Umbilical cord (tissue), 2 donors: ENCODE results near the gene MMP24. TPM values are rescaled to one million over a fixed set of nuclear protein-coding genes. Genes with fewer than 3 reads are reported as not detected.
A peak's percentile ranks its signal among the peaks of the same experiment; 100 is the strongest.
"Not testable (repeated sequence)": the region's sequence is repeated elsewhere in the genome, so short reads cannot be mapped to it uniquely, and the experiment has no call there.

Experiments used
- DNase-seq: peaks from one replicate; pipeline ENCODE4 v3.0.0-alpha.2; 2015; ENCODE audit warnings: low spot score
- total RNA-seq: library from RNA; depleted of rRNA; stranded (reverse); fragments of >200 nt; gene quantifications from one replicate; pipeline ENCODE4 v1.2.3, GENCODE V29; 2014; ENCODE audit warnings: low replicate concordance; ENCODE audit not compliant: insufficient read depth

The MMP24 gene
- total RNA-seq, 1 donor from 2014 or later = 0.24 TPM

DNA sequence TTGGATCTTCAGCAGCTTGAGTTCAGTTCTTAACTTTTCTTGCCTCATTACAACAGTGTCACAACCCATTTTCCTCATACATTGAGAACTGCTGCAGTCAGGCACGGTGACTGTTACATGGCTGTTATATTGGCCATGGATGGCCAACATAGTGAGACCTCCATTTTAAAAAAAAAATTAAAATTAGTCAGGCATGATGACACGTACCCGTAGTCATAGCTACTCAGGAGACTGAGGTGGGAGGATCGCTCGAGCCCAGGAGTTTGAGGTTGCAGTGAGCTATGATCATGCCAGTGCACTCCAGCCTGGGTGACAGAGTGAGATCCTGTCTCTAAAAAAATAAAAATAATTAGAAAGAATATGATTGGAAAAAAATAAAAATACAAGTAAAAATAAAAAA, 9.9 kb upstream of the MMP24 start:
- no peak for DNase-seq

DNA sequence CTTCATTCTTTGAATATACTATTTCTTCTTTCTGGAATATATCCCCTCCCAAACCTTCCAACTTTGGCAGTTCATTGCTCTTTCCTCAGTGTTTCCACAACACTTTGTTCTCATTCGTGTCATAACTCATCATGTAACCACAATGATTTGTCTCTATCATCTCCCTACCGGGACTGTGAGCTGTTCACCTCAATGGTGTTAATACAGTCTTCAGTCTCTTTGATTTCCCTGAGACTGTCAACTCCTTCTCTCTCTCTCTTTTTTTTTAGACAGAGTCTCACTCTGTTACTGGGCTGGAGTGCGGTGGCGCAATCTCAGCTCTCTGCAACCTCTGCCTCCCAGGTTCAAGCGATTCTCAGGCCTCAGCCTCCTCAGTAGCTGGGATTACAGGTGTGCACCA, 2.5 kb upstream of the MMP24 start:
- no peak for DNase-seq

GRCh38 chr20:35224536-35224935, 2.0 kb upstream of the MMP24 start:
- DNase-seq = no peak

DNA sequence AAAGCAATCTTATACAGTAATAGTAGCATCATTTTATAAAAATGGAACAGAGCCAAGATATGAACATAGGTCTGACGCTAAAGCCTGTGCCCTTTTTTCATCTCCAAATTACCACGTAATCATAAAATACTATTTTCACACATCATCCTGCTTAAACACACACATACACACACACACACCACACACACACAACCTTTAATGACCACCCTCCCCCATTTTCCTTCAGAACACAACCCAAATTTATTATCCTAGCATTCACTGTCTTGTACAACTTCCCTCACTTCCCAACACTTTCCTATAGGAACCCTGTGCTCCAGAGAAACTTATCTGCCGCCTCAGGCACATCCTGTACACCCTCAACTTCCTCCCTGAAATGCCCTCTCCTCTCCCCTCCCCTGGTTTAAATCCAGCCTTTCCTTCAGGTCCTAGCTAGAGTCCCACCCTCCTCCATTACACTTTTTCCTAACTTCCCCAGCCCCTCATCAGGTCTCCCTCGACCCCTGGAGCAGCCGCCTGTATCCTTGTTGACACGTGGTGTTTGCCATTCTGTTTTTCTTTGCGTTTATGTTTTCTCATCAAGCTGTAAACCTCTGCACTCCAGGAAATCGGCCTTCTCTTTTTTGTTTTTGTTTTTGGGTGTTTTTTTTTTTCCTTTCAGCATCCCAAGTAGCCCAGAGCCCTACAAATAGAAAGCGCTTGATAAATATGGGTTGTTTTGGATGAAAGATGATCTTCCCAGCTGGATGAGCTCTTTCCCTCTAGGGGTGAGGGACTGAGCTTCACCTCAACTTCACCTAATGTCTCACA, 968 bp upstream of the MMP24 start:
- DNase-seq = peak; percentile 48

DNA sequence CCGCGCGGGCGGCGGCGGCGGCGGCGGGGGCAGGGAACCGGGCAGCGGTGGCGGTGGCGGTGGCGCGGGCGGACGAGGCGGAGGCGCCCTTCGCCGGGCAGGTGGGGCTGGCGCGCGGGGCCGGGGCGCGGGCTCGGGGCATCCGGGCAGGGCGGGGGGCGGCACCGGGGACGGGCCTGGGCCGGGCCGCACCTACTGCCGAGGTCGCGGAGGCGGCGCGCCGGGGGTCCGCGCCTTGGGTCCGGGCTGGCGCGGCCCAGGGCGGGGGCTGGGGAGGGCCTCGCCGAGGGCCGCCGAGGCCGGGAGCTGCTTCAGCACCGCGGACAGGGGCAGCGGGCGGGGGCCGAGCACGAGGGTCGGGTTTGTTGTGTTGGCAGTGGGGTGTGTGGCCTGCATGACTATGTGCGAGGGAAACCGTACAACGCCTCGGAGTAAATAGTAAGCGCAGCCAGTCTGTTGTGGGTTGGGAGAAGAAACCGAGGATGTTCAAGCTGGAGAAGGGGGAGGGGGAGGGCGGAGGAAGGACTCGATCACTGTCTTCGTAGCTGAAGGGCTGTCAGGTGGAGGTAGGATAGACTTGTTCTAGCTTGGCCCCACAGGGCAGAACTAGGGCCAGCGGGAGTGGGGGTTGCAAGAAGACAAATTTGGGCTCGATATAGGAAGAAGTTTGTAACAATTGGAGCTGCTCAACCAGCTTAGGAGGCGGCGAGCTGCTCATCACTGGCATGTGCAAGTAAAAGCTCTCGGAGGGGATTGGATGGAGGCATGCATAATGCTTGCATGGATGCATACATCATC, 593 bp downstream of the MMP24 start:
- DNase-seq = peak; percentile 39

DNA sequence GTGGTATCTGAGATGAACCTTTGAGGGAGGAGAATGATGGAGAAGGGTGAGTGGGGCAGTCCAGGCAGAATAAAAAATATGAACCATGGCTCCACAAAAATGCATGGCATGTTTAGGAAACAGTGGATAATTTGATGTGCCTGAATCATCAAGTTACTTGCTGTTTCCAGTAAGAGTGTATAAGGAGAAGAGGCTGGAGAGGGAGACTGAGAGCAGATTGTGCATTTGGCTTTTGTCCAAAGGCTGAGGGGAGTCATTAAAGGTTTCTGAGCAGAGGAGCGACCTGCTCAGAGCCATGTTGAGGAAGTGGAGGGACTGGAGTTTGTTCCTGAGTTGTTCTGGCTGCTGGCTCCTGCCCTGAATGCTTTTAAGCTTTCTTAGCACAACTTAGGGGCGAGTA, 6.1 kb downstream of the MMP24 start:
- no peak for DNase-seq

DNA sequence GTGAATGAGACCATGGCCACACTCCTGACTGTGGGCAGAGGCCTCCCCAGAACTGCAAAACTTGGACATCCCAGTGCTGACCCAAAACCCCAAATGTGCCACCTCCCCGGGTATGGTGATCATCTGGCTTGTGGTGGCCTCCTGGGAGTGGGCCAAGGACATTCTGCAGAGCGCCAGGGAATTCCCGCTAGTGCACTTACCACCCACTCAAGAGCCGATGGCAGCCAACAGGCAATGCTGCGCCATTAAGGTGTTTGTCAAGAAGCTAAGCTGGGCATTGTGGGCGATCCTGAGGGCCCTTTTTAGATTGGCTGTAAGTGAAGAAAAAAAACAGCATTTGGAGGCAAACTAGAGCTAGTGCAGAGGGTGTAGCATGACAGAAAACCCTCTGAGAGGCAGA, 9.4 kb downstream of the MMP24 start:
- DNase-seq = no peak

DNA sequence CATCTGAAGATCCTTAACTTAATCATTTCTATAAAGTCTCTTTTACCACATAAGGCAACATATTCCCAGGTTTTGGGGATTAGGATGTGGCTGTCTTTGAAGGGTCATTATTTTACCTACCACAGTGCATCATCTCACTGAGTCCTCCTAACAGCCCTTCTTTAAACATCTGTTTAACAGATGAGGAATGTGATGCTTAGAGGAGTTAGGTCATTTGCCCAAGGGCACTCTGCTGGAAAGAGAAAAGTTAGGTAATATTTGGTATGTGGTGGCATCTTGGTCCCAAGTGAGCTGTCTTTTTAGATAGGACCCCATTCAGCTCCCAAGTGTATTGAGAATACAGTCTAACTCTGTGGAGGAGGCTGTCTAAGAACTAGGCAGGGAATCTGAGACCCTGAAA, 11.0 kb downstream of the MMP24 start:
- DNase-seq = no peak

DNA sequence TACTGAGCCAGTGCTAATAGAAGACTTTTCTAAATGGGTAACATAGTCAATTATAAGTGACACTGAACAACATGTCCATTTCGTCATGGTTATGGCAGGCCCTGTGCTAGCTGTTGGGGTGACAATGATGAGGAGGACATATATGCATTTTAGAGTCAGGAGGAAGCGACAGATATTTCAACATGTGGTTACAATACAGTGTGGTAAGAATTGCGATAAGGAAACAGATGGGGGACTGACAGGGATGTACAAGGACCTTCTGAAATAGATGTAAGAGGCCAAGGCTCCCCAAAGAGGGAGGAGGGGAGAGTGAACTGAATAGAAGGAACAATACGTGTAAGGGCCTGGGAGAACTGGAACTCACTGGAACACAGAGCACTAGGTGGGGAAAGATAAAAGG, 11.7 kb downstream of the MMP24 start:
- no peak for DNase-seq

DNA sequence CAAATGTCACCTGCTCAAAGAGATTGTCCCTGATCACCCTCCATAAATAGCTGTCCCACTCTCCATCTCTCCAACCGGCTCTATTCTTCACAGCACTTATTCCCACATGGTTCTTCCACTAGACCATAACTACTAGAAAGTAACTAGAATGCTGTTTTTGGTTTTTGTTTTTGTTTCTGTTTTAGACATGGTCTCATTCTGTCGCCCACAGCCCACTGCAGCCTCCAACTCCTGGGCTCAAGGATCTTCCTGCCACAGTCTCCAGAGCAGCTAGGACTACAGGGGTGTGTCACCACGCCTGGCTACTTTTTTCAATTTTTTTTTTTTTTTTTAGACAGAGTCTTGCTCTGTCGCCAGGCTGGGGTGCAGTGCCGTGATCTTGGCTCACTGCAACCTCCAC, 12.2 kb downstream of the MMP24 start:
- no peak for DNase-seq

- DNase-seq = no peak
Measured at GRCh38 chr20:35240083-35240810, 13.8 kb downstream of the MMP24 start.

DNA sequence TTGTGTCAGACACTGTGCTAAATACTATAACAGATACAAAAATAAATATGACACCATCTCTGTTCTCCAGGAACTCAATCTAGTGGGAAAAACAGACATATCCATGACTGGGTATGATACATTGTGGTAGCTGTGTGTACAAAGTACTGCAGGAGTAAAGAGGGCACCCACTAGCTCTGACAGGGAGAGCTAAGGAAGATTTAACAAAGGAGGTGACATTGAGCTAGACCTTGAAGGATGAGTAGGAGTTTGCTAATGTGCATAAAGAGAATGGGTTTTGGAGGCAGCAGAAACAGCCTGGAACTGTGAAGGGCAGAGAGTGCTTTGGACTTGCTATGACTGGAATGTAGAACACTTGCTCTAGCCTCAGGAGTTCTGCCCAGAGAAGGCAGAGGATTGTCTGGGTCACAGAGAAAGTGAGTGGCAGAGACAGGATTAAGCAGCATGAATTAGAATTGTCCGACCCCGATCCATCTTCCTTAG, 14.4 kb downstream of the MMP24 start:
- DNase-seq = no peak

DNA sequence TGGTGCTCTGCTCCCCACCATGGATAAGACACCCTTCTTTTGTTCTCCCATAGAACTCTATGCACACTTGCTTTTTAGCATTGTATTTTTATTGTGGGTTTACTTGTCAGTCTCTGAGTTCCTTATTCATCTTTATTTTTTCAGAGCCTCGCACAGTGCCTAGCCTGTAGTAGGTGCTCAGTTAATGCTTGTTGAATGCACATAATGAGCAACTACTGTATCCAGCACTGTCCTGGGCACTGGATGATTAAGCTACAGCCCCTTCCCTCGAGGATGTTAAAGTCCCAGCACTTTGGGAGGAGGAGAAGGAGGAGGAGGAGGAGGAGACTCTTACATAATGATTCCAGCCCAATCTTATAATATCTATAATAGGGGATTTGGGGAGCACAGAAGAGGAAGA, 16.8 kb downstream of the MMP24 start:
- no peak for DNase-seq

DNA sequence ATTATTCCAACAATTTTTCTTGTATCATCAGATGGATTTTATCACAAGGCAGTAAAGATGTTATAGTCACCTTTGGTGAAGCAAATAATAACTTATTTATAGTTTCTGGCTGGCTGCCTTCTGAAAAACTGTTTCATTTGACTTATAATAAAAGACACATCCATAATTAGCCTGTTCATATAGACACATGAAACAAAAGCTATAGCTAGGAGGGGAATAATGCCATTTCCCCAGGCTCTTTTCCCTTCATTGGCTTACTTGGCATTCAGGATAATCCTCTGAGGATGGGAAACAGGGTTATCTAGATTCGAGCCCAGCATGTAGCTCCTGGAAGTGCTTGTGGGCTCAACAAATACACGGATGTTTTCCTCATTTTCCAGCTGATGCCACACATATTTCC, 17.5 kb downstream of the MMP24 start:
- no peak for DNase-seq

- no peak for DNase-seq
Measured at GRCh38 chr20:35246723-35247122, 20.2 kb downstream of the MMP24 start.

DNA sequence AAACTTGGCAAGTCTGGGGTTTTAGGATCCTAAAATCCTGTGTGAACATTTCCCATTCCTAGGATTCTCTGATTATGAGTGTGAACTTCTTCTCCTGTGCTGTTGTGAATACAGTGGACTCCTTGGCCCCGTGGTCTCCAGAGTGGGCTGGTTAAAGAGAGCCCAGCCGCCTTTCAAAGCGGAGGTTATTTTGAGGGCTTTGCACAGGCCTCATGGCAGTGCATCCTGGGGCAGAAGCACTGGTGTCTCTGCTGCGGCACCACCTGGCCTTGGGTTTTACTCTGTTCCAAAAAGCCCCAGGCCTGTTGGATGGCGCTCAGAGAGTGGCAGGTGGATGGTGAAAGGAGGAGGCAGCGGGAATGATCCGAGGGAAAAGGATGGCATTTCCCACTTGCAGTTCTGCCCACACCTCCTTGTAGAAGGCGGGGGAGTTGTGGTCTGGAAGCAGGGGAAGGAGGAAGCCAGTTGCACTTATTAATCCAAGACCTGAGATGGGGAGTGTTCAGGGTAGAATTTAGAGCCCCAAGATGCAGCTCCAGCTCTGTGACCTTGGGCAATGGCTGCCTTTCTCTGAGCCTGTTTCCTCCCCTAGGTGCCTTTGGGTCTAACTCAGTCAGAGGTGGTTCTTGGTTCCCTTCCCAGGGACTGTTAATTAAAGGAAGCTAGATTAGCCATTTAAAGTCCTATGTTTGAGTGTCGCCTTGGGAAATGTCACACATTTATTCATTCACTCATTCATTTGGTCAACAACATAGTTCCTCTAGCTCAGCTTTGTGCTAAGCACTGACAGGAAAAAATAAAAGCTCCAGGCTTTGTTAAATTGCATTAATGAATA, 22.4 kb downstream of the MMP24 start:
- DNase-seq = no peak

GRCh38 chr20:35251613-35251940, 25.1 kb downstream of the MMP24 start:
- no peak for DNase-seq

GRCh38 chr20:35252037-35252461, 25.6 kb downstream of the MMP24 start:
- no peak for DNase-seq

- DNase-seq = not testable (repeated sequence)
Measured at GRCh38 chr20:35252598-35252997, 26.1 kb downstream of the MMP24 start.

GRCh38 chr20:35253010-35253409, 26.5 kb downstream of the MMP24 start:
- no peak for DNase-seq

DNA sequence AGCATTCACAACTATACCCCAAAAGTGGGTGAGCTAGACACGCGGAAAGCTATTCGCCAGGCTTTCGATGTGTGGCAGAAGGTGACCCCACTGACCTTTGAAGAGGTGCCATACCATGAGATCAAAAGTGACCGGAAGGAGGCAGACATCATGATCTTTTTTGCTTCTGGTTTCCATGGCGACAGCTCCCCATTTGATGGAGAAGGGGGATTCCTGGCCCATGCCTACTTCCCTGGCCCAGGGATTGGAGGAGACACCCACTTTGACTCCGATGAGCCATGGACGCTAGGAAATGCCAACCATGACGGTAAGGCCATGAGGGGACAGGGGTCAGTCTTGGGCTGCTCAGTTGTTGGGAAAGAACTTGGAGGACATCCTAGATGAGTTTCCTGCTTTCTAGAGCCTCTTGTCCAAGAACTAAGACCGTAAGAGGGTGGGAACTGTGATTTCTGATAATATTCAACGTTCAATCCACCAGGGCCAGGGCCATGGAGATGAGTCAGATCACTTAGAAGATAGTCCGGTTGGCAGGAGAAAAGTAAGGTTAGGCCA, 28.0 kb downstream of the MMP24 start:
- no peak for DNase-seq
